GM12878 (cell line): ENCODE measurements around the gene DNMT1.

ENCODE experiments used
- CBFB ChIP-seq: IDR thresholded peaks from 2 replicates; pipeline ENCODE4 v1.6.1; 2016; ENCODE audit warnings: antibody characterized with exemption, low read depth
- HCFC1 ChIP-seq: fragments of 150-350 bp; IDR thresholded peaks from 2 replicates; pipeline ENCODE4 v1.6.1; 2014; ENCODE audit warnings: low read length
- POLR2AphosphoS2 ChIP-seq: IDR thresholded peaks from 2 replicates; pipeline ENCODE4 v1.6.1; 2011; ENCODE audit warnings: low read depth, mild to moderate bottlenecking, low read length, improper control_type of control experiment, moderate library complexity
- POLR2AphosphoS5 ChIP-seq: IDR thresholded peaks from 2 replicates; pipeline ENCODE4 v1.6.1; 2011; ENCODE audit warnings: mild to moderate bottlenecking, low read length, inconsistent platforms
- POU2F2 ChIP-seq: IDR thresholded peaks from 3 replicates; pipeline ENCODE4 v1.6.1; 2011; ENCODE audit warnings: low read depth, mild to moderate bottlenecking, low read length, borderline replicate concordance
- SMAD1 ChIP-seq: fragments of 450-650 bp; IDR thresholded peaks from 2 replicates; pipeline ENCODE4 v1.6.1; 2018; ENCODE audit warnings: mild to moderate bottlenecking, low read depth; ENCODE audit not compliant: partially characterized antibody
- YY1 ChIP-seq: IDR thresholded peaks from 2 replicates; pipeline ENCODE4 v1.6.1; 2011; ENCODE audit warnings: low read depth, mild to moderate bottlenecking, low read length
- TF ChIP-seq, protein P1 (sequence below), 3 experiments: IDR thresholded peaks in 2 of 3; conservative IDR thresholded peaks in 1 of 3; 2 replicates each; pipeline ENCODE4 v1.5.1; 2011; ENCODE audit warnings: low read depth in 3 of 3, low read length in 3 of 3, mild to moderate bottlenecking in 3 of 3, control low read depth in 2 of 3, moderate library complexity in 2 of 3, inconsistent platforms in 1 of 3, mixed read lengths in 1 of 3; ENCODE audit not compliant: control insufficient read depth in 2 of 3, insufficient read depth in 1 of 3; ENCODE audit errors: extremely low read depth in 1 of 3
- TF ChIP-seq, protein P2 (sequence below): IDR thresholded peaks from 2 replicates; pipeline ENCODE4 v1.6.1; 2012; ENCODE audit warnings: low read depth, low read length, improper control_type of control experiment
- TF ChIP-seq, protein P3 (sequence below): IDR thresholded peaks from 2 replicates; pipeline ENCODE4 v1.6.1; 2011; ENCODE audit warnings: mild to moderate bottlenecking, low read depth, low read length, moderate library complexity; ENCODE audit not compliant: insufficient replicate concordance

DNA sequence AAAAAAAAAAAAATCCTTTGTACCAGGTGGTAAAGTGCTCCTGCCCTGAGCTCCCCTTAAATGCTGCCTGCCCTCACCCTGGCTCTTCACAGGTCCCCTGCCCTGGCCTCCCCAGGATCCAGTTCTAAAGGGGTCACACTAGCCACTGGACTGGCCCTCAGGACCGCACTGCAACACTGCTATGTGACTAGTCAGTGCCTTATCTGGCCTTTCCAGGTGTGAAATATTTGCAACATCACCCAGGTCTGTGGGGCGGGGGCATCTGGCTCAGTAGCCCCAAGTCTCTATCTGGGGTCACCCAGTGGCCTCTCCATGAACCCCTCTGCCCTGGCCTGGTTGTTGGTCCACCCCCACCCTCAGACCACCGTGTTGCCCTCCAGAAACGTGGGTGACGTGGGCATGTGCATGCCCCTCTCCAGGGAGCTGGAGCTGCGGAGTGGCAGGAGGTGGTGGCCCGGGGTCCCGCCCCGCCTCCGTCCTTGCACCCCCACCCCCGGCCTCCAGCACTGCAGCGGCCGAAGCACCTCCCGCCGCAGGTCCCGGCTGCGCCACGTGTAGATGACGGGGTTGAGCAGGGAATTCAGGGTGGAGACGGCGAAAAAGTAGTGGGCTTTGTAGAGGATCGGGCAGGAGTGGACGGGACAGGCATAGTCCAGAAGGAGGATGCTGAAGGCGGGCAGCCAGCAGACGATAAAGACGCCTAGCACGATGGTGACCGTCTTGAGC is 28.9 kb upstream of the DNMT1 start:
- TF ChIP-seq YY1, result no peak
- no peak for TF ChIP-seq HCFC1
- TF ChIP-seq POU2F2, result no peak
- TF ChIP-seq CBFB, result no peak
- TF ChIP-seq, protein P1, sequence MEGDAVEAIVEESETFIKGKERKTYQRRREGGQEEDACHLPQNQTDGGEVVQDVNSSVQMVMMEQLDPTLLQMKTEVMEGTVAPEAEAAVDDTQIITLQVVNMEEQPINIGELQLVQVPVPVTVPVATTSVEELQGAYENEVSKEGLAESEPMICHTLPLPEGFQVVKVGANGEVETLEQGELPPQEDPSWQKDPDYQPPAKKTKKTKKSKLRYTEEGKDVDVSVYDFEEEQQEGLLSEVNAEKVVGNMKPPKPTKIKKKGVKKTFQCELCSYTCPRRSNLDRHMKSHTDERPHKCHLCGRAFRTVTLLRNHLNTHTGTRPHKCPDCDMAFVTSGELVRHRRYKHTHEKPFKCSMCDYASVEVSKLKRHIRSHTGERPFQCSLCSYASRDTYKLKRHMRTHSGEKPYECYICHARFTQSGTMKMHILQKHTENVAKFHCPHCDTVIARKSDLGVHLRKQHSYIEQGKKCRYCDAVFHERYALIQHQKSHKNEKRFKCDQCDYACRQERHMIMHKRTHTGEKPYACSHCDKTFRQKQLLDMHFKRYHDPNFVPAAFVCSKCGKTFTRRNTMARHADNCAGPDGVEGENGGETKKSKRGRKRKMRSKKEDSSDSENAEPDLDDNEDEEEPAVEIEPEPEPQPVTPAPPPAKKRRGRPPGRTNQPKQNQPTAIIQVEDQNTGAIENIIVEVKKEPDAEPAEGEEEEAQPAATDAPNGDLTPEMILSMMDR (IDR thresholded peaks at IDR 0.05 in 2 of 3, conservative IDR thresholded peaks at IDR 0.05 in 1 of 3; ENCODE audit: control insufficient read depth in 2 of 3, extremely low read depth in 1 of 3, insufficient read depth in 1 of 3, low read depth in 3 of 3, low read length in 3 of 3), result no peak
- TF ChIP-seq, protein P2, sequence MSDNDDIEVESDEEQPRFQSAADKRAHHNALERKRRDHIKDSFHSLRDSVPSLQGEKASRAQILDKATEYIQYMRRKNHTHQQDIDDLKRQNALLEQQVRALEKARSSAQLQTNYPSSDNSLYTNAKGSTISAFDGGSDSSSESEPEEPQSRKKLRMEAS, result no peak
- no peak for TF ChIP-seq POLR2AphosphoS5
- TF ChIP-seq SMAD1, result no peak
- no peak for TF ChIP-seq POLR2AphosphoS2
- TF ChIP-seq, protein P3, sequence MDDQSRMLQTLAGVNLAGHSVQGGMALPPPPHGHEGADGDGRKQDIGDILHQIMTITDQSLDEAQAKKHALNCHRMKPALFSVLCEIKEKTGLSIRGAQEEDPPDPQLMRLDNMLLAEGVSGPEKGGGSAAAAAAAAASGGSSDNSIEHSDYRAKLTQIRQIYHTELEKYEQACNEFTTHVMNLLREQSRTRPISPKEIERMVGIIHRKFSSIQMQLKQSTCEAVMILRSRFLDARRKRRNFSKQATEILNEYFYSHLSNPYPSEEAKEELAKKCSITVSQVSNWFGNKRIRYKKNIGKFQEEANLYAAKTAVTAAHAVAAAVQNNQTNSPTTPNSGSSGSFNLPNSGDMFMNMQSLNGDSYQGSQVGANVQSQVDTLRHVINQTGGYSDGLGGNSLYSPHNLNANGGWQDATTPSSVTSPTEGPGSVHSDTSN, result no peak
